GOT3 (cell line): ENCODE measurements around the gene LYPD1.

Experiments
- DNase-seq: peaks from one replicate; lab custom pipeline; 2025; ENCODE audit warnings: mixed read lengths; lab: John Stamatoyannopoulos, UW

Gene LYPD1

GRCh38 chr2:132632000-132632649 is 37.9 kb downstream of the LYPD1 start:
- DNase-seq: no peak

GRCh38 chr2:132627536-132627935 is 42.5 kb downstream of the LYPD1 start:
- no peak for DNase-seq

GRCh38 chr2:132623096-132623839 is 46.7 kb downstream of the LYPD1 start:
- DNase-seq: no peak

GRCh38 chr2:132621131-132621875 is 48.7 kb downstream of the LYPD1 start:
- DNase-seq: no peak

GRCh38 chr2:132620115-132620514 is 49.9 kb downstream of the LYPD1 start:
- no peak for DNase-seq

GRCh38 chr2:132618734-132619133 is 51.3 kb downstream of the LYPD1 start:
- no peak for DNase-seq

GRCh38 chr2:132617989-132618388 is 52.0 kb downstream of the LYPD1 start:
- no peak for DNase-seq

- no peak for DNase-seq
Observed at GRCh38 chr2:132615329-132616085, 54.5 kb downstream of the LYPD1 start.

- DNase-seq: no peak
Observed at GRCh38 chr2:132611719-132612118, 58.3 kb downstream of the LYPD1 start.

GRCh38 chr2:132609101-132609890 is 60.7 kb downstream of the LYPD1 start:
- no peak for DNase-seq

- no peak for DNase-seq
Observed at GRCh38 chr2:132608311-132608710, 61.7 kb downstream of the LYPD1 start.

GRCh38 chr2:132607426-132608090 is 62.4 kb downstream of the LYPD1 start:
- no peak for DNase-seq

GRCh38 chr2:132606649-132607048 is 63.4 kb downstream of the LYPD1 start:
- no peak for DNase-seq

GRCh38 chr2:132605236-132606180 is 64.5 kb downstream of the LYPD1 start:
- DNase-seq: no peak

- DNase-seq: no peak
Observed at GRCh38 chr2:132604561-132604960, 65.4 kb downstream of the LYPD1 start.

- DNase-seq: no peak
Observed at GRCh38 chr2:132599556-132599955, 70.4 kb downstream of the LYPD1 start.

GRCh38 chr2:132598536-132598935 is 71.5 kb downstream of the LYPD1 start:
- no peak for DNase-seq

GRCh38 chr2:132597831-132598230 is 72.2 kb downstream of the LYPD1 start:
- DNase-seq: no peak

GRCh38 chr2:132597166-132597565 is 72.8 kb downstream of the LYPD1 start:
- no peak for DNase-seq

- no peak for DNase-seq
Observed at GRCh38 chr2:132595693-132596092, 74.3 kb downstream of the LYPD1 start.
